ENCODE measurements around the gene IFNGR1.

- no peak for TF ChIP-seq HMGXB4 (CRISPR knock-in tag; IDR thresholded peaks at IDR 0.05; ENCODE audit: borderline replicate concordance)
- no peak for TF ChIP-seq BHLHE40 (IDR thresholded peaks at IDR 0.05; ENCODE audit: low read depth, low read length)
- TF ChIP-seq, protein P1, sequence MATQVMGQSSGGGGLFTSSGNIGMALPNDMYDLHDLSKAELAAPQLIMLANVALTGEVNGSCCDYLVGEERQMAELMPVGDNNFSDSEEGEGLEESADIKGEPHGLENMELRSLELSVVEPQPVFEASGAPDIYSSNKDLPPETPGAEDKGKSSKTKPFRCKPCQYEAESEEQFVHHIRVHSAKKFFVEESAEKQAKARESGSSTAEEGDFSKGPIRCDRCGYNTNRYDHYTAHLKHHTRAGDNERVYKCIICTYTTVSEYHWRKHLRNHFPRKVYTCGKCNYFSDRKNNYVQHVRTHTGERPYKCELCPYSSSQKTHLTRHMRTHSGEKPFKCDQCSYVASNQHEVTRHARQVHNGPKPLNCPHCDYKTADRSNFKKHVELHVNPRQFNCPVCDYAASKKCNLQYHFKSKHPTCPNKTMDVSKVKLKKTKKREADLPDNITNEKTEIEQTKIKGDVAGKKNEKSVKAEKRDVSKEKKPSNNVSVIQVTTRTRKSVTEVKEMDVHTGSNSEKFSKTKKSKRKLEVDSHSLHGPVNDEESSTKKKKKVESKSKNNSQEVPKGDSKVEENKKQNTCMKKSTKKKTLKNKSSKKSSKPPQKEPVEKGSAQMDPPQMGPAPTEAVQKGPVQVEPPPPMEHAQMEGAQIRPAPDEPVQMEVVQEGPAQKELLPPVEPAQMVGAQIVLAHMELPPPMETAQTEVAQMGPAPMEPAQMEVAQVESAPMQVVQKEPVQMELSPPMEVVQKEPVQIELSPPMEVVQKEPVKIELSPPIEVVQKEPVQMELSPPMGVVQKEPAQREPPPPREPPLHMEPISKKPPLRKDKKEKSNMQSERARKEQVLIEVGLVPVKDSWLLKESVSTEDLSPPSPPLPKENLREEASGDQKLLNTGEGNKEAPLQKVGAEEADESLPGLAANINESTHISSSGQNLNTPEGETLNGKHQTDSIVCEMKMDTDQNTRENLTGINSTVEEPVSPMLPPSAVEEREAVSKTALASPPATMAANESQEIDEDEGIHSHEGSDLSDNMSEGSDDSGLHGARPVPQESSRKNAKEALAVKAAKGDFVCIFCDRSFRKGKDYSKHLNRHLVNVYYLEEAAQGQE (IDR thresholded peaks at IDR 0.05): no peak
- TF ChIP-seq, protein P2, sequence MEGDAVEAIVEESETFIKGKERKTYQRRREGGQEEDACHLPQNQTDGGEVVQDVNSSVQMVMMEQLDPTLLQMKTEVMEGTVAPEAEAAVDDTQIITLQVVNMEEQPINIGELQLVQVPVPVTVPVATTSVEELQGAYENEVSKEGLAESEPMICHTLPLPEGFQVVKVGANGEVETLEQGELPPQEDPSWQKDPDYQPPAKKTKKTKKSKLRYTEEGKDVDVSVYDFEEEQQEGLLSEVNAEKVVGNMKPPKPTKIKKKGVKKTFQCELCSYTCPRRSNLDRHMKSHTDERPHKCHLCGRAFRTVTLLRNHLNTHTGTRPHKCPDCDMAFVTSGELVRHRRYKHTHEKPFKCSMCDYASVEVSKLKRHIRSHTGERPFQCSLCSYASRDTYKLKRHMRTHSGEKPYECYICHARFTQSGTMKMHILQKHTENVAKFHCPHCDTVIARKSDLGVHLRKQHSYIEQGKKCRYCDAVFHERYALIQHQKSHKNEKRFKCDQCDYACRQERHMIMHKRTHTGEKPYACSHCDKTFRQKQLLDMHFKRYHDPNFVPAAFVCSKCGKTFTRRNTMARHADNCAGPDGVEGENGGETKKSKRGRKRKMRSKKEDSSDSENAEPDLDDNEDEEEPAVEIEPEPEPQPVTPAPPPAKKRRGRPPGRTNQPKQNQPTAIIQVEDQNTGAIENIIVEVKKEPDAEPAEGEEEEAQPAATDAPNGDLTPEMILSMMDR (IDR thresholded peaks at IDR 0.05): no peak
- no peak for TF ChIP-seq RAD21 (conservative IDR thresholded peaks at IDR 0.05 in 1 of 2, IDR thresholded peaks at IDR 0.05 in 1 of 2)
- no peak for TF ChIP-seq JUN (IDR thresholded peaks at IDR 0.05)
- TF ChIP-seq MYC (IDR thresholded peaks at IDR 0.05; ENCODE audit: borderline replicate concordance, low read length): no peak
- no peak for TF ChIP-seq RCOR1 (IDR thresholded peaks at IDR 0.05; ENCODE audit: low read depth, low read length)
- no peak for TF ChIP-seq NFE2L2 (conservative IDR thresholded peaks at IDR 0.05; ENCODE audit: low read length)
- no peak for TF ChIP-seq POLR2A (IDR thresholded peaks at IDR 0.05; ENCODE audit: low read length)
- TF ChIP-seq, protein P3, sequence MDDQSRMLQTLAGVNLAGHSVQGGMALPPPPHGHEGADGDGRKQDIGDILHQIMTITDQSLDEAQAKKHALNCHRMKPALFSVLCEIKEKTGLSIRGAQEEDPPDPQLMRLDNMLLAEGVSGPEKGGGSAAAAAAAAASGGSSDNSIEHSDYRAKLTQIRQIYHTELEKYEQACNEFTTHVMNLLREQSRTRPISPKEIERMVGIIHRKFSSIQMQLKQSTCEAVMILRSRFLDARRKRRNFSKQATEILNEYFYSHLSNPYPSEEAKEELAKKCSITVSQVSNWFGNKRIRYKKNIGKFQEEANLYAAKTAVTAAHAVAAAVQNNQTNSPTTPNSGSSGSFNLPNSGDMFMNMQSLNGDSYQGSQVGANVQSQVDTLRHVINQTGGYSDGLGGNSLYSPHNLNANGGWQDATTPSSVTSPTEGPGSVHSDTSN (IDR thresholded peaks at IDR 0.05): no peak
- TF ChIP-seq, protein P4, sequence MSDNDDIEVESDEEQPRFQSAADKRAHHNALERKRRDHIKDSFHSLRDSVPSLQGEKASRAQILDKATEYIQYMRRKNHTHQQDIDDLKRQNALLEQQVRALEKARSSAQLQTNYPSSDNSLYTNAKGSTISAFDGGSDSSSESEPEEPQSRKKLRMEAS (IDR thresholded peaks at IDR 0.05): no peak
- TF ChIP-seq ELK1 (IDR thresholded peaks at IDR 0.05; ENCODE audit: low read depth, low read length): no peak
- no peak for TF ChIP-seq RNF2 (IDR thresholded peaks at IDR 0.05; ENCODE audit: borderline replicate concordance, low read depth)
Observed at GRCh38 chr6:137162692-137163306, 56.4 kb downstream of the IFNGR1 start.
